Fibroblast of skin of back (primary cell): Measurements from ENCODE around the gene NOVA2.
"Not testable (repeated sequence)": the region's sequence is repeated elsewhere in the genome, so short reads cannot be mapped to it uniquely, and the experiment has no call there.

Experiments used
- DNase-seq: peaks from one replicate; pipeline ENCODE4 v3.0.0-alpha.2; 2013

The NOVA2 gene

DNA sequence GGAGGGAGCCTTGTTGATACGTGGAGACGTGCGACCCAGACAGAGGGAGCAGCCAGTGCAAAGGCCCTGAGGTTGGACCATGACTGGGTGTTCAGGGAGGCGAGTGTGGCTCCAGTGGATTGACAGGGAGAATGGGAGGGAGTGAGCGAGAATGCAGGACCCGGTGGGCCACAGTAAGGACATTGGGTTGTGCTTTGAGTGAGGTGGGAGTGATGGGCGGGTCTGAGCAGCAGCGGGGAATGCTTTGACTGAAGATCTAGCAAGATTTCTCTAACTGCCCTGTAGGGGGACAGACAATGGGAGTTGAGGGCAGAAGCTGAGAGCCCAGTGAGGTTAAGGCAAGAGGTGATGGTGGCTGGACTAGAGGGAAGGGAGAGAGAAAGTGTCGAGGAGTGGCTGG, 51.4 kb downstream of the NOVA2 start:
- no peak for DNase-seq

GRCh38 chr19:45920458-45920857, 53.2 kb downstream of the NOVA2 start:
- no peak for DNase-seq

- no peak for DNase-seq
These were observed 54.0 kb downstream of the NOVA2 start for GRCh38 chr19:45919678-45920077.

DNA sequence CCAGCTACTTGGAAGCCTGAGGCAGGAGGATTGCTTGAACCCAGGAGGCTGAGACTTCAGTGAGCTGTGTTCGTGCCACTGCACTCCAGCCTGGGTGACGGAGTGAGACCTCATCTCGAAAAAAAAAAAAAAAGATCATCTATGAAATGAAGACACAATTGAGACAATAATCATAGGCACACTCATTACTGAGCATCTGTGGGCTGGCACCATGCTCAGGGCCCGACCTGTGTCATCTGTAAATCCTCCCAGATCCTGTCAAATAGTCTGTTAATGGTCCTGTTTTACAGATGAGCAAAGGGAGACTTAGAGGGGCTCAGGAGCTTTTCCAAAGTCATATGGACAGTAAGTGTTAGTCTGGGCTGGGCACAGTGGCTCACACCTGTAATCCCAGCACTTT, 54.9 kb downstream of the NOVA2 start:
- DNase-seq: no peak

DNA sequence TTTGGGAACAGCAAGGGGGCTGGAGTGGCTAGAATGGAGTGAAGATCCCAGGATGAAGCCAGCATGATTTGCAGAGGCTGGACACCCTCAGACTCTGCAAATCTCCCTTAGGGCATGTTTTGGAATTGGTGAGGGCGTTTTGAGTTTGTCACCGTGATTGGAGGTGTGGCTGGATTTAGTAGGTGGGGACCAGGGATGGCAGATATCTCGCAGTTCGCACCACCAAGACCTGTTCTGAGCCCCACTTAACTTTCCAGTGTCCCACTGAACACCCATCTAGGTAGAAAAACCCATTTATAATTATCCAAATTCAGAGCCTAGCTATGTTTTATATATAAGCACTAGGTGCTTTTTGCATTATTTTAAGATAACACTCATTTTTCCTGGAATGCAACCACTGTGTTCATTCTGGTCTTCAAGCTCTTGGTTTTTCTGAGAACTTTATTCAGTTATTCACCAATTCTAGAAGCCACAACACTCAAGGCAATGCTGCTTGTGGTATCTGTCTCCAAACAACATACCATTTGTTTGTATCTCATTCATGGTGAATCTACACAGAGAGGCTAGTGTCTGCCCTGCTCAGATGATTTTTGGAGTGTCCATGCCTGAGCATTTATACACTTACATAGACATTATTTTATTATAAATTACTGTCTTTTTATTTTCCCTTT, 56.1 kb downstream of the NOVA2 start:
- DNase-seq: no peak

- DNase-seq: no peak
These were observed 59.5 kb downstream of the NOVA2 start, which contains the start of gene NANOS2 for GRCh38 chr19:45913874-45914830. NANOS2 (minus strand) TSS chr19:45914778; CDS start chr19:45914693, 85 bp downstream.

GRCh38 chr19:45911291-45911690, 62.4 kb downstream of the NOVA2 start:
- DNase-seq: no peak

GRCh38 chr19:45908956-45909355, 64.7 kb downstream of the NOVA2 start:
- DNase-seq: no peak

- DNase-seq: no peak
These were observed 67.4 kb downstream of the NOVA2 start for GRCh38 chr19:45906221-45906620.

DNA sequence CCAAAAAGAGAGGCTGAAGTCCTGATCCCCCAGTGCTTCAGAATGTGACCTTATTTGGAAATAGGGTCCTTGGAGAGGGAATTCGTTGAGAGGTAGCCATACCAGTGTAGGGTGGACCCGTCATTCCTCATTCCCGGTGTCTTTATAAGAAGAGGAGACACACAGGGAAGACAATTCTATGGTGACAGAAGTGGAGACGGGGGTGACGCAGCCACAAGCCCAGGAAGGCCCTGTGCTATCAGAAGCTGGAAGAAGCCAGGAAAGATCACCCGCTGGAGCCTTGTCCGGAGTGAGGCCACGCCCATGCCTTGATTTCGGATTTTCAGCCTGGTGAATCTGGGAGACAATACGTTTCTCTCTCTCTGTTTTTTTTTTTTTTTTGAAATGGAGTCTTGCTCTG, 68.7 kb downstream of the NOVA2 start:
- DNase-seq: no peak

DNA sequence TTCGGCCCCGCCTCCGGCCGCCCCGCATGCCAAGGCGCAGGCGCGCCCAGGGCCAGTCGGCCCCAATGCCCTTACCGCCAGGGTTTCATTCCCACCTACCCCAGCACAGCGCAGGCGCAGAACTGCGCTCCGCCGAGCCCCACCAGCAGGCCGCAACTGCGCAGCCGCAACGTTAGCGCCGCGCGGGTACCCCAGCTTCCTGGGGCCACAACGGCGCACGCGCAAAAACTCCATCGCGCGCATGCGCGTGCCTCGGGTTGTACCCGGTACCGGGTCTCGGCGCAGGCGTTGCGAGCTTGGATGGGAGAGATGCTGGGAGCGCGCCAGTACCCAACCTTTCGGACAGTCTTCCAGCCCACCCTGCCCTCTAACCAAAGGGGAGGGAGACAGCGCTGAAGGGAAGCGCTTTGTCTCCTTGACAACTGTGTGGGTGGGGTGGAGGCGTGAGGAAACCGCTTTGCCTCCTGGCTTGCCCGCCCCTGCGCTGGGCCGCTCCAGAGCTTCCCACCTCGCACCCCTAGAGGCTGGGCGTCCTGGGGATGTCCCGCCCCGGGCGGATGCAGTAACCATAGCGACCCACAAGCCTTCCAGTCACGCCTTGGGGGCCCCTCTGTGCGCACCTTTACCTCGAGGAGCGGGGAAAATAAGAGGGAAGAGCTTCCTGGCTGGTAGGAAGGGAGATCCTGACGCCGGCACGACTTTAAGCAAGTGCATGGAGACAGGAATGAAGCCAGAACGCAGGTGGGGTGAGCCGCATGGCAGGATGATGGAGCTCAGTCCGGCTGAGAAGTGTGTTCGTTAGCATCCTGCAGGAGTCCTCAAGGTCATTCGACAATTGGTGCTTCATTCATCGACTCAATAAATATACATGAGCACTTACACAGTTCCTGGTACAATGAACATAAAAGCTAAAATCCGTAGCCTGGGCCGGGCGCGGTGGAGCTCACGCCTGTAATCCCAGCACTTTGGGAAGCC, 70.7 kb downstream of the NOVA2 start:
- peak; percentile 95 for DNase-seq

DNA sequence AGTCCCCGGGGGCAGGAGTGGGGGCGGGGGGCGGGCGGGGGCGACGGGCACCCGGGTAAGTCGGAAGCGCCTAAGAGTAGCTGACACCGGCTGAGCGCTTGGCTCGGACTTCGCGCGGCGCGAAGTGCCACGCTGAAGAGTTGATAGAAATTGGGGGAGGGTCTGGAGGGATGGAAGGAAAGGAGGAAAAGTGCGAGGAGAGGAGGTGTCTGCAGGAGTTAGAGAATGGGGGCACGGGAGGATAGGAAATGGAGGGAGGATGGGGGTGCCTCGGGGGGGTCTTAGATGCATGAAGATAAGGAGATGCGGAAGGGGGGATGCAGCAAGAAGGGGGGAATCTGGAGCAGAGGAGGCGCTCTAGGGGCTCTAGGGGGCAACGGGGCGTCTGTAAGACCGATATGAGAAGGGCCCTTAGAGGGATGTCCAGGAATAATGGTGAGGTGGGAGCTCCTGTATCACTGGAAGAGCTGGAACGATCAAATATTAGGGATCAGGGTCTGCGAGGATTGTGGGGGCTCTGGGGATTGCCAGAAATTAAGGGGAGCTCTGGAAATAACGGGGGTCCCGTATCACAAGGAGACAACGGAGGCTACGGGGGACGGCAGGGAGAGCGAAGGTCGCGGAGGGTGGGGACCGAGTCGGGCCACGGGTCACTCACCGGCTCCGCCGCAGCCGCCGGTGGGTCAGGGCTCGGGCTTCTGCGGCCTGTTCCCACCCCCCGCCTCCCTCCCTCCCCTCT, 71.6 kb downstream of the NOVA2 start, which contains the start of gene MYPOP:
Gene MYPOP (minus strand): TSS at position 702 of the 739 bp plus-strand sequence. CDS start 840 bp downstream, outside the sequence.
- DNase-seq: no peak

GRCh38 chr19:45901432-45901911, 72.2 kb downstream of the NOVA2 start:
- DNase-seq: peak; percentile 18

- DNase-seq: no peak
These were observed 72.8 kb downstream of the NOVA2 start for GRCh38 chr19:45900738-45901431.

- DNase-seq: no peak
These were observed 73.6 kb downstream of the NOVA2 start for GRCh38 chr19:45899919-45900589.

GRCh38 chr19:45899253-45899652, 74.4 kb downstream of the NOVA2 start:
- DNase-seq: no peak

GRCh38 chr19:45897261-45897812, 76.3 kb downstream of the NOVA2 start:
- no peak for DNase-seq

DNA sequence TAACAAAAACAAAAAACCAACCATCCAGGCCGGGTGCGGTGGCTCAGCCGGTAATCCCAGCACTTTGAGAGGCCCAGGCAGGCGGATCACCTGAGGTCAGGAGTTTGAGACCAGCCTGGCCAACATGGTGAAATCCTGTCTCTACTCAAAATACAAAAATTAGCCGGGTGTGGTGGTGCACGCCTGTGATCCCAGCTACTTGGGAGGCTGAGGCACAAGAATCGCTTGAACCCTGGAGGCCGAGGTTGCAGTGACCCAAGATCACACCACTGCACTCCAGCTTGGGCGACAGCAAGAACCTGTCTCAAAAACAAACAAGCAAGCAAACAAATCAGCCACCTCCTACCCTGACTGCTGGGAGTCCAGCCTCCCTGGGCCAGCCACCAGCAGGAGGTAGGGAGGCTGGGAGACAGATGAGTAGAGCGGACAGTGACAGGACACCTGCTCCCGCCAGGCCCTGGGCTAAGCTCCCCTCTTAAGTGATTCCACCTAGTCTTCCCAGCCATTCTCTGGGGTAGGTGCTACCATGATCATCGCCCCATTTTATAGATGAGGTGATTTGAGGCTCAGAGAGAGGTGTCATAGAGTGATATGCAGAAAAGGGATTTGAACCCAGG, 77.6 kb downstream of the NOVA2 start:
- not testable (repeated sequence) for DNase-seq

DNA sequence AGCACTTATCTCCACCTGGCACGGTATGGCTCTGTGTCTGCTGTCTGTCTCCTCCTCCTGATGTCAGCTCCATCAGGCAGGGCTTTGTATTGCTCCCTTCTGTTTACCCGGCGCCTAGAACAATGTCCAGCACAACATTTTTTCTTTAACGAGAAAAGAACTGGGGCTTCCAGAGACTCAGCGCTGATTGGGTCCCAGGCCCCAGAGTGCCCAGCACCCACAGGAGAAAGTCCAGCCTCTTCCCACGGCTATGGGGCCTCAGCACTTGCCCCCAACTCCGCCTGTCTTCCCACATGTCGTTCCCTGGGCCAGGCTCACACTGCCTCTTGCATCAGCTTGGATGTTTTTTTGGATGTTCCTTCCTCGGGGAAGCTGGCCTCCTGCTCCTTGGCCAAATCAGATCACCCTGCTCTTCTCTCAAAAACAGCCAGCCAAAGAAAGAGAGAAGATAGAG, 78.1 kb downstream of the NOVA2 start:
- DNase-seq: no peak
